Lower leg skin (tissue), 4 donors: ENCODE data around the gene IRF1. TPM values are rescaled to one million over a fixed set of nuclear protein-coding genes. Genes with fewer than 3 reads are reported as not detected.

Source experiments
- DNase-seq, 2 donors: peaks; one replicate each; pipeline ENCODE4 v3.0.0-alpha.2; 2019; ENCODE audit warnings: low spot score in 2 of 2
- H3K4me3 ChIP-seq: fragments of 200-600 bp; sonication (generic); 2 replicates; pipeline ENCODE4 v1.5.1; 2017; ENCODE audit warnings: mild to moderate bottlenecking, low read depth; ENCODE audit not compliant: poor library complexity, severe bottlenecking
- POLR2A ChIP-seq, 2 donors: fragments of 450-650 bp; IDR thresholded peaks; one replicate each; pipeline ENCODE4 v1.6.1; 2016 to 2017; ENCODE audit warnings: antibody characterized with exemption in 2 of 2, mild to moderate bottlenecking in 1 of 2, moderate library complexity in 1 of 2
- WGBS, 2 donors: methylation state at CpG; one replicate each; pipeline ENCODE4 v1.1.5; 2018; 5-methylcytosine and 5-hydroxymethylcytosine counted together
- intact Hi-C: fragments of 100-400 bp; cut with DNase I; formaldehyde crosslinking; loops from one replicate; pipeline ENCODE4 v1.15.0; 2023; ENCODE audit warnings: low total_unique reads
- total RNA-seq, 4 donors: library from RNA; depleted of rRNA; stranded (reverse); fragments of >200 nt; gene quantifications; one replicate each; pipeline ENCODE4 v1.1.0, GENCODE V29; 2016
- TF ChIP-seq, protein P1 (sequence below), 3 donors: fragments of 450-650 bp; IDR thresholded peaks; one replicate each; pipeline ENCODE4 v1.5.1; 2016; ENCODE audit warnings: antibody characterized with exemption in 3 of 3, mild to moderate bottlenecking in 3 of 3, moderate library complexity in 2 of 3

The IRF1 gene
- total RNA-seq, 4 donors from 2014 or later, result 9.6 to 15.0 (median 14.5) TPM

DNA sequence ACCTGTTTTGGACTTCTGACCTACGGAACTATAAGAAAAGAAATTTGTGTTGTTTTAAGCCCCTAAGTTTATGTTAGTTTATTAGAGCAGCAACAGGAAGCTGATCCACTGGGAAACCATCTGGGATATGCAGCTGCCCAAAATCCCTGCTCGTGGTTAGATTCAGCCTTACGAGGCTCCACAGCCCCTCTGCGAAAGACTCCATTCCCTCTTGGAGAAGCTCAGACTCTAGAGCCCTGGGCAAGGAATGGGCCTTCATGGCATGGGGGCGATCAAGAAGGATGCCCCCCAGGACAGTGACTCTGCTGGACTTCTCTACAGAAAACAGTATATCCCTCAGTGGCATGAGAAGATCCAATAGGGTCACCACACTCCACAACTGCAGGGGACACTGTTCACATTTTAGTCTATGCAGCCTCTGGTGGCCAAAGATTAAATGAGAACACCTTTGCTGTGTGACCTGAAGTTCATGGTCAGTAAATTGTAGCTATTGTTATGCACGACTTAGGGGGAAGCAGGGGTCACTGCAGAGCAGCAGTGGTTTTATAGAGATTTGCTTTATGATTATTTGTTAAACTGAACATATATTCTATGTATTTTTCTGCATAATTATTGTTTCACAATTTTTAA is 21.1 kb downstream of the IRF1 start:
- no peak for TF ChIP-seq POLR2A (IDR thresholded peaks at IDR 0.05)
- TF ChIP-seq, protein P1, sequence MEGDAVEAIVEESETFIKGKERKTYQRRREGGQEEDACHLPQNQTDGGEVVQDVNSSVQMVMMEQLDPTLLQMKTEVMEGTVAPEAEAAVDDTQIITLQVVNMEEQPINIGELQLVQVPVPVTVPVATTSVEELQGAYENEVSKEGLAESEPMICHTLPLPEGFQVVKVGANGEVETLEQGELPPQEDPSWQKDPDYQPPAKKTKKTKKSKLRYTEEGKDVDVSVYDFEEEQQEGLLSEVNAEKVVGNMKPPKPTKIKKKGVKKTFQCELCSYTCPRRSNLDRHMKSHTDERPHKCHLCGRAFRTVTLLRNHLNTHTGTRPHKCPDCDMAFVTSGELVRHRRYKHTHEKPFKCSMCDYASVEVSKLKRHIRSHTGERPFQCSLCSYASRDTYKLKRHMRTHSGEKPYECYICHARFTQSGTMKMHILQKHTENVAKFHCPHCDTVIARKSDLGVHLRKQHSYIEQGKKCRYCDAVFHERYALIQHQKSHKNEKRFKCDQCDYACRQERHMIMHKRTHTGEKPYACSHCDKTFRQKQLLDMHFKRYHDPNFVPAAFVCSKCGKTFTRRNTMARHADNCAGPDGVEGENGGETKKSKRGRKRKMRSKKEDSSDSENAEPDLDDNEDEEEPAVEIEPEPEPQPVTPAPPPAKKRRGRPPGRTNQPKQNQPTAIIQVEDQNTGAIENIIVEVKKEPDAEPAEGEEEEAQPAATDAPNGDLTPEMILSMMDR (IDR thresholded peaks at IDR 0.05), result no peak
- no peak overlapping the region for H3K4me3 ChIP-seq
- intact Hi-C loops, result no loop called here
- WGBS, 2 donors, result 93 to 94% methylated on average over 6 of the region's 6 CpGs
- no peak for DNase-seq

DNA sequence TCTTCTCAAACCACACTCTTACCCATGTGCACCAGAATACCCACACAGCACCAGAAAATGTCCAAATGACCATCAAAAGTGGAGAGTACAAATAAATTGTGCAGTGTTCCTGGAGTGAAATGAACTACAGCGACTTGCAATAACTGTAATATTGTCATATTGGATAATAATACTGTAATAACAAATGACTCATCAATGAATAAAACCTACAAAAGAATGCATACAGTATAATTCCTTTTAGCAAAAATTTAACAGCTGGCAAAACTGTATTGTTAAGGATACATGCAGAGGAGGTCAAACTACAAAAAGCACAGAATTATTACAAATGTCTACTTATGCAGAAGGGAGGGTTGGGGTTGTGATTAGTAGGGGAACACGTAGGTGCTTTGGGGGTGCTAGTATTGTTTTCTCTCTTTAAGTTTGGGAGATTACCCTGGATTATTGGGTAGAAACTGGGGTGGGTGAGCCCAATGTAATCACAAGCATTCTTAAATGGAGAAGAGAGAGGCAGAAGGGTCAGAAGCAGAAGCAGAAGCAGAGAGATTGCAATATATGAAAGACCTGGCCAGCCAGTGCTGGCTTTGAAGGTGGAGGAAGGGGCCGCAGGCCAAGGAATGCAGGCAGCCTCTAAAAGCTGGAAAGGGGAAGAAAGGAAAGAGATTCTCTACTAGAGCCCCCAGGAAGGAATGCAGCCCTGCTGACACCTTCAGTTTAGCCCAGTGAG is 21.8 kb downstream of the IRF1 start:
- TF ChIP-seq, protein P1 (IDR thresholded peaks at IDR 0.05), result no peak
- no peak for TF ChIP-seq POLR2A (IDR thresholded peaks at IDR 0.05)
- no peak for DNase-seq
- intact Hi-C loops, result no loop called here
- 88 to 96% methylated on average over 3 of the region's 3 CpGs for WGBS, 2 donors
- H3K4me3 ChIP-seq, result no peak overlapping the region

DNA sequence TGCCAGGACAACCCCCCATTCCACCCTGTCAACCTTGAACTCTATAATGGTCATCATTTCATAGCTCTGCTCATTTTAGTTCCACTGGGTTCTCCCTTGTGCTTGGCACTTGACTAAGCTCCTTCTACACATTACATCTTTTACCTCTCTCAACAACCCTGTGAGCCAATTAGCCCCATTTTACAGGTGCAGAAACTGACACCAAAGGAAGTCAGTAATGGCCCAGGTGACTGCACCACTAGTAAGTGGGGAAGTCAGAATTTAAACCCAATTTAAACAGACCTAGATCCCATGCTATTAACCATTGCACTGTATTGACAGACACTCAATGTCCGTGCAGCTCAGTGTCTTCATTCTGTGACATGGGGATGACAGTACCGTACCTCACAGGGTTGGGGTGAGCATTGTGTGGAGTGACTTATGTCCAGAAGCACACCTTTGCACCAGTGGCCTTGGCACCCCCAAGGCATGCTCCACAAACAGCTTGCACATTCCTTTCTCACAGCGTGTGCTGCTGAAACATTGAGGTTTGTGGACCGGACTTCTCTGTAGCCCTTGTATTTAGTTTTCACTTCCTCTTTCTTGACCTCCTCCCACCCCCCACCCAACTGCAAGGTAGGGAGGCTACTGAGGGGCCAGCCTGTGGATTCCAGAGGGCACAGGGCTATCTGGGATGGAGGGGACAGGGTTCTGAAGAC is 23.1 kb downstream of the IRF1 start:
- intact Hi-C loops, result no loop called here
- WGBS, 2 donors, result 87 to 90% methylated on average over 4 of the region's 4 CpGs
- no peak for DNase-seq
- H3K4me3 ChIP-seq, result no peak overlapping the region
- TF ChIP-seq, protein P1 (IDR thresholded peaks at IDR 0.05), result no peak
- TF ChIP-seq POLR2A (IDR thresholded peaks at IDR 0.05), result no peak

DNA sequence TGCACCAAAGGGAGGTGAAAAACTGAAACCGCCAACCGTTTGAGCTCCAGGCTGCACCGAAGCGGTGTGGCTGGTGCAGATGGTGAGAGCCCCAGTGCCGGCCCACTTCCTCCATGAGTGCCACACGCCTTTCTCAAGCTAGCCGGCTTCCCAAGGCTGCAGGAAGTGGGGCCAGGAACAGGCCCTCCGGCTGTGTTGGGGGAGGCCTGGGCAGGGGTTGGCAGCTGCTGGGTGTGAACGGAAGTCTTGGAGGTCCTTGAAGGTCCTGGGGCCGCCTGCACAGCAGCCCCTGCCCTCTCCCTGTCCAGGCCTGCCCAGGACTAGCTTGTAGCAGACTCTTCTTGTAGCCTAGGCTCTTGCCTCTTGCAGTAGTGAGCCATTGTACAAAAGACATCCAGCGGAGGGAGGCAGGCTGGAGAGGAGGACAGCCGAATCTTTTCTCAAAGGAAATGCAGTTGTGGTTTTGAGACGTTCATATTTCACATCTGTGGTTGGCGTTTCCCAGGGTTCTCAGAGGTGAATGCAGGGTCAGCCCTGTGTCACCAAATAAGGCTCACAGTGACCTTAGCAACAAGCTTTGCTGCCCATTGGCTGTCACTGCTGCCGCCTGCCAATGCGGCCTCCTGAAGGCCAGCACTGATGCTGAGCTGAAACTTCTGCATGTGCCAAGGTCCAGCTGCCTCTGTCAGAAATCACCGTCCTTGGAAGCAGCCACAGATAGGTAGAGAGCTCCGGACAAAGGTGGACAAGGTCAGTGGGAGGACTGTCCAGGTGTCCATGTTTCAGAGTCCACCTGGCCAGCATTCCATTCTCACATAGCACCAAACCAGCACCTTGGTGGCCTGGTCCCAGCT is 23.9 kb downstream of the IRF1 start:
- DNase-seq, result no peak
- 53% methylated on average over 17 to 18 of the region's 18 CpGs for WGBS, 2 donors
- intact Hi-C loops, result no loop called here
- TF ChIP-seq POLR2A (IDR thresholded peaks at IDR 0.05), result no peak
- TF ChIP-seq, protein P1 (IDR thresholded peaks at IDR 0.05), result no peak
- H3K4me3 ChIP-seq, result no peak overlapping the region

DNA sequence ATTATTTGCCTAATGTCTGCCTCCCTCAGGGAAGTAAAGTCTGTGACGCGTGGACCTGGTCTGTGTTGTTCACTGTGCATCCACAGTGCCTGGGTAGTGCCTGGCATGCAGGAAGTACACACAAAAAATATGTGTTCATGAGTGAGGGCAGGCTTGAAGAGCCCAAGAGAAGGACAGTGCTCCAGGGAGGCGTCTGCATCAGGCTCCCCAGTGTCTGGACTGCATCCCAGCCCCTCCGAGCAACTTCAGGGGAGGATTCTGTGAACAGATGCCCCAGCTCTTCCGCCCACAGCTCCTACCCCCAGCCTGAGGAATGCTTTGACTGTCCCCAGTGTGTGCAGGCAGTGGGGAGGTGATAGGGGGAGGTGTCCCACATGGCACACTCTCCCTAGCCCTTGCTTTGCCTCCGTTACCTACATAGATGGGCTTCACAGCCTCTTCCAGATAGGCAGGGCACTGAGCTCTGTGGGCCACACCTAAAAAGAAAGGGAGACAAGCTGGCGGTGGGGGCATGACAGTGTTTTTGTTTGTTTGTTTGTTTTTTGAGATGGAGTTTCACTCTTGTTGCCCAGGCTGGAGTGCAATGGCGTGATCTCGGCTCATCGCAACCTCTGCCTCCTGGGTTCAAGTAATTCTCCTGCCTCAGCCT is 25.4 kb downstream of the IRF1 start:
- 62 to 70% methylated on average over 10 of the region's 10 CpGs for WGBS, 2 donors
- H3K4me3 ChIP-seq, result no peak overlapping the region
- intact Hi-C loops, result no loop called here

More for the DNA sequence above, 25.4 kb downstream of the IRF1 start:
- no peak for DNase-seq
- TF ChIP-seq POLR2A (IDR thresholded peaks at IDR 0.05), result no peak
- TF ChIP-seq, protein P1 (IDR thresholded peaks at IDR 0.05), result no peak
